ENCODE results near the gene SNRPN.
"Not testable (repeated sequence)": the region's sequence is repeated elsewhere in the genome, so short reads cannot be mapped to it uniquely, and the experiment has no call there.

Gene SNRPN

DNA sequence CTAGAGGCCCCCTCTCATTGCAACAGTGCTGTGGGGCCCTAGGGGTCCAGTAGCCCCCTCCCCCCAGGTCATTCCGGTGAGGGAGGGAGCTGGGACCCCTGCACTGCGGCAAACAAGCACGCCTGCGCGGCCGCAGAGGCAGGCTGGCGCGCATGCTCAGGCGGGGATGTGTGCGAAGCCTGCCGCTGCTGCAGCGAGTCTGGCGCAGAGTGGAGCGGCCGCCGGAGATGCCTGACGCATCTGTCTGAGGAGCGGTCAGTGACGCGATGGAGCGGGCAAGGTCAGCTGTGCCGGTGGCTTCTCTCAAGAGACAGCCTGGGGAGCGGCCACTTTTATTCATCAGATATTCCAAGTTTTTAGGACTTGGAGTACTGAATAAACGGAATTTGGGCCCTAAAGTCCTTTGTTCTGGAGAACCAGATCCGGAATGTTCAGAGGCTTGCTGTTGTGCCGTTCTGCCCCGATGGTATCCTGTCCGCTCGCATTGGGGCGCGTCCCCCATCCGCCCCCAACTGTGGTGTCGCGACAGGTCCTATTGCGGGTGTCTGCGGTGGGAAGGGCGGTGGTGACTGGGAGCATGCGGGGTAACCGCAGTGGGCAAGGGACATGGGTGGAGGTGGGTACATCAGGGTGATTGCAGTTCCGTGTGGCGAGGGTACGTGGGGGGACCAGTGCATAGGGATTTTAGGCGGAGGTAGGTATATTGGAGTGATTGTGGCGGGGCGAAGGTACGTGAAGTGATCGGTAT lies at the start of gene SNRPN, which contains the start of gene SNURF:
Gene SNRPN, plus strand, starts transcription at position 205 of the 748 bp plus-strand sequence. CDS start 19,467 bp downstream, outside the sequence.
Gene SNURF, plus strand, starts transcription at position 205 of the 748 bp plus-strand sequence. Its CDS starts 62 bp downstream, at position 267.
- peak; percentile 29 to 34 for DNase-seq (ENCODE audit: low read depth in 2 of 2)

DNA sequence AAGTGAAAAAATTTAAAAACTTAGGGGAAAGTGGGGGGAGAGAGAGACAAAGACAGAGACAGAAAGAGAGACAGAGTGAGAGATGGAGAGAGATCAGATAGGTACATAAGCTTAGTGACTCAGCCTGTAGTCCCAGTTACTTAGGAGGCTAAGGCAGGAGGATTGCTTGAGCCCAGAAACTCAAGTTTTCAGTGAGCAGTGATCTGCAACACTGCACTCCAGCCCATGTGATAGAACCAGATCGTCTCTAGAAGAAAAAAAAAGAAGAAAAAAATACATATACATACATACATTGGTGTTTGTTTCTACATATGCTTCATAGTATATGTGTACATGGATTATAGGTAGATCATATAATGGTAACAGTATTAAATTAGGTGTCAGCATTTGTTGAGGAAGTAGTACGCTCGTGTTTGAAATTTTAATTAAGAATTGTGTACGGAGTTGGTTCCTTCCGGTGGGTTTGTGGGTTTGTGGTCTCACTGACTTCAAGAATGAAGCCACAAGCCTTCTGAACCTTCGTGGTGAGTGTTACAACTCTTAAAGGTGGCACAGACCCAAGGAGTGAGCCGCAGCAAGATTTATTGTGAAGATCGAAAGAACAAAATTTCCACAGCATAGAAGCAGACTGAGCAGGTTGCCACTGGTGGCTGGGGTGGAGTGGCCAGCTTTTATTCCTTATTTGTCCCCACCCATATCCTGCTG lies 38.3 kb upstream of the SNRPN start:
- DNase-seq (ENCODE audit: low read depth in 2 of 2), result no peak

DNA sequence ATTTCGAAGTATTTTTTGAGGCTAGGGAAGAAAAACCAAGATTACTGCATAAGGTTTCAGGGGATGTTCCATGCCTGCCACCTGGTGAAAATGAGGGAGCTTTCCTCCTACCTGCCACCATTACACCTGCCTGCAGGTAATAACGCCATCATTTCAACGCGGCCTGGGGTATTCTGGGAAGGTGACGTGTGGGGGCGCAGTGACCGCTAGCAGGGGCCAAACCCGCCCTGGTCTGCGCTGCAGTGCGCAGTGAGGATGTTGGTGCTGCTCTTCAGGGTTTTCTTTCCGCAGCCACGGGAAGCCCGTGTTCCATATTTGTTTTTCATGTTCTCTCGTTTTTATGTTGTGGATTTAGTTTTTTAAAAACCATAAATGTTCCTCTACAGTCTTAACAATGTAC lies 37.4 kb upstream of the SNRPN start:
- DNase-seq (ENCODE audit: low read depth in 2 of 2), result no peak

DNA sequence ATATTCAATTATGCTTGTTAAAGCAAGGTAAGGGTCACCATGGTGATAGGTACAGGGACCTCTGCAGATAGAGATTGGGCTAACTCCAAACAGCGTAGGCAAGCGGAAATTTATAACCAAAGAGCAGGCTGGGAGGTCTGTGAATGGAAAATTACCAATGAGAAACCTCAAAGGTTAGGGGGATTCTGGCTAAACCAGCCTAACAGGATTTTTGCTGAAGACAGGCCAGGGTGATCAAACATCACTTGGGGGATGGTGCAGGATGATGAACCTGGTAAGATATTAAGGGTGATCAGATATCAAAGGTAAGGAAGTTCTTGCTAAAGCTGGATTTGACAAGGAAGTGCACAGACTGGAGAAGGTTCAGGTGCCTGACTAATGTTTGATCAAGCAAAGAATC lies 35.3 kb upstream of the SNRPN start:
- DNase-seq (ENCODE audit: low read depth in 2 of 2), result no peak

DNA sequence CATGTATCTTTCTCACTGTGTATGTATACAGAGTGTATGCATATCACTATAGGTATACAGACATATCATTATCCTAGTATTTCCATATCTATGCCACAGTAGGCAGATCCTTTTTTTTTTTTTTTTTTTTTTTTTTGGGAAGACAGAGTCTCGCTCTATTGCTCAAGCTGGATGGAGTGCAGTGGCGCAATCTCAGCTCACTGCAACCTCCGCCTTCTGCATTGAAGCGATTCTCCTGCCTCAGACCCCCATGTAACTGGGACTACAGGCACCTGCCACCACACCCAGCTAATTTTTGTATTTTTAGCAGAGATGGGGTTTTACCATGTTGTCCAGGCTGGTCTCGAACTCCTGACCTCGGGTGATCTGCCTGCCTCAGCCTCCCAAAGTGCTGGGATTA lies 32.0 kb upstream of the SNRPN start:
- DNase-seq (ENCODE audit: low read depth in 2 of 2), result not testable (repeated sequence)

DNA sequence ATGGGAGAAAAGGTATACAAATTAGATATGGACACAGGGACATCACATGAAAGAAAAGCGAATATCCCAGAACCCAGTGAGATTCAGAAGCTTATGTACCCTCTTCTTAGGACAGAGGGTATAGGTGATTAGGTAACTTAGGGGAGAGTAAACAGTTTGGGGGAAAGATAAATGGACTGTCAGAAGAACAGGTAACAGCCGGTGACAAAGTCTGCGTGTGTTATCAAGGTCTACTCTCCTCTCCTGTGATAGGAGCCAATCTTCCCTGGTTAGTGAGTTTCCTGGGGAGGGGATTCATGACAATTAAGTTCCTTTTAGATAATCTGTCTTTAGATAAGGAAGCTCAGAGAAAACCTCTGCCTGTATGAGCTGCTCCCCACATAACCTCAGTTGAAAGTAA lies 30.6 kb upstream of the SNRPN start:
- DNase-seq (ENCODE audit: low read depth in 2 of 2), result no peak

DNA sequence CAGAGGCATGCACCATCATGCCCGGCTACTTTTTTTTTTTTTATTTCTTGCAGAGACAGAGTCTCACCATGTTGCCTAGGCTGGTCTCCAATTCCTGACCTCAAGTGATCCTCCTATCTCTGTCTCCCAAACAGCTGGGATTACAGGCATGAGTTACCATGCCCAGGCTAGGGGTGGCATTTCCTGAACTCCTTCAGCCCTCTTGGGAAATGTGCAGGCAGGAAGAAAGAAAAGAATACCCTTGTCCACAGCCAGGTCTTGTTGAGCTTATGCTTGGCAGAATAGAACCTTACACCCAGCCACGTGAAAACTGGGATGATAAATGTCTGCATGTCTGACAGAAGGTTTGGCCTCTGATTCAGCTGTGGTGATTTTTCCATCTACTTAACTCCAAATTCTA lies 30.2 kb upstream of the SNRPN start:
- no peak for DNase-seq (ENCODE audit: low read depth in 2 of 2)

DNA sequence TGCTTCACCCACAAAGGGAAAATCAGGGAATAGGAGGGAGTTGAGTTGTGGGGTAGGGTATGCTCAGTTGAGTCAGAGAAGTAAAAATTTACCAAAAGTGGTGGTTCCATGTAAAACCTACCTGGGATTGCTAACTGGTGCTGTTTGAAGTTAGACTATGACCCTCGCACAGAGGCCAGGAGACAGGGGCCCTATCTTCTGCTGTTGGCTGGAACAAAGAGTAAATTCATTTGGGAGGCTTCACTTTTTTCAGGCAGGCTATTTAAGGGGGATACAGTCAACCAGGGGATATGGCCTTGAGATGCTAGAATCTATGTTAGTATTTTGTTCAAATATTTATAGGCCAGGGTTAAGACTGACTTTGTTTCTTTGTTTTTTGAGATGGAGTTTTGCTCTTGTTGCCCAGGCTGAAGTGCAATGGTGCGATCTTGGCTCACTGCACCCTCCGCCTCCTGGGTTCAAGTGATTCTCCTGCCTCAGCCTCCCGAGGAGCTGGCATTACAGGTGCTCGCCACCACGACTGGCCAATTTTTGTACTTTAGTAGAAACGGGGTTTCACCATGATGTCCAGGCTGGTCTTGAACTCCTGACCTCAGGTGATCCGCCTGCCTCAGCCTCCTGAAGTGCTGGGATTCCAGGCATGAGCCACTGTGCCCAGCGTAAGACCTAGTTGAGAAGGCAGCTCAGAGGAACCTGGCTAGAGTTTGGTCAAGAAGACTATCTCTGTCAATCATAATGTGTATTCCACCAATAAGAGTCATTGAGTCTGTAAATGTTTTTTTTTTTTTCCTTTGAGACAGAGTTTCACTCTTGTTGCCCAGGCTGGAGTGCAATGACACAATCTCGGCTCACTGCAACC lies 22.7 kb upstream of the SNRPN start:
- DNase-seq (ENCODE audit: low read depth in 2 of 2), result not testable (repeated sequence)

DNA sequence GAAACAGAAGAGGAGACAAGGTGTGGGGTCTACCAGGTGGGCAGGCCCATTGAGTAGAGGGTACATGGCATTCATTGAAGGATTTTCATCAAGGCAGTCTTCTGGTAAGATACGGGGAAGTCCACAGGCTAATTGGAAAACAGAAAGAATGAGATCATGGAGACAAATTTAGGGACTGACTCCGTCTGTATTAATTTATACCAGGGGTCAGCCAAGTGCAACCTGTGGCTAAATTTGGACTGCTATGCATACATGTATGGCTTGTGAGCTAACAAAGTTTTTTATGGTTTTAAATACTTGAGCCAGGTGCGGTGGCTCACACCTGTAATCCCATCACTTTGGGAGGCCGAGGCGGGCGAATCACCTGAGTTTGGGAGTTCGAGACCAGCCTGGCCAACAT lies 21.1 kb upstream of the SNRPN start:
- DNase-seq (ENCODE audit: low read depth in 2 of 2), result no peak

DNA sequence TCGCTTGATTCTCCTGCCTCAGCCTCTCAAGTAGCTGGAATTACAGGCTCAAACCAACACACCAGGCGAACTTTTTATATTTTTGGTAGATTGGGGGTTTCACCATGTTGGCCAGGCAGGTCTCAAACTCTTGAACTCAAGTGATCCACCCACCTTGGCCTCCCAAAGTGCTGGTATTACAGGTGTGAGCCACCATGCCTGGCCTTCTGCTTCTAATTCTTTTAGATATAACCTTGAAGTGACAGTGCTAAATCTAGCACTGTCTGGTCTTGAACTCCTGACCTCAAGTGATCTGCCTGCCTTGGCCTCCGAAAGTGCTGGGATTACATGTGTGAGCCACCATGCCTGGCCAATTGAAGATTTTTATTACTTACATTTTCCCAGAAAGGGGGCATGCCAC lies 16.6 kb upstream of the SNRPN start:
- DNase-seq (ENCODE audit: low read depth in 2 of 2), result not testable (repeated sequence)

DNA sequence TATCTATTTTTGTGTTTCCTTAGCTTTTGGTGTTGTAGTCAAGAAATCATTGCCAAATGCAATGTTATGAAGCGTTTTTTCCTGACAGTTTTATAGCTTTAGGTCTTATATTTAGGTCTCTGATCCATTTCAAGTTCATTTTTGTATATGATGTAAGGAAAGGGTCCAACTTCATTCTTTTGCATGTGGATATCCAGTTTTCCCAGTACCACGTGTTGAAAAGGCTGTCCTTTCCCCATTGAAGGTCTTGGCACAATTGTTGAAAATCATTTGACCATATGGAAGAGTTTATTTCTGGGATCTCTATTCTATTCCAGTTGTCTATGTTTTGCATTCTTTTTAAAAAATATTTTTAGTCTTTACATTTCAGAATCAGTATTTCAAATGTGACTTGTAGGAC lies 14.6 kb upstream of the SNRPN start:
- no peak for DNase-seq (ENCODE audit: low read depth in 2 of 2)

DNA sequence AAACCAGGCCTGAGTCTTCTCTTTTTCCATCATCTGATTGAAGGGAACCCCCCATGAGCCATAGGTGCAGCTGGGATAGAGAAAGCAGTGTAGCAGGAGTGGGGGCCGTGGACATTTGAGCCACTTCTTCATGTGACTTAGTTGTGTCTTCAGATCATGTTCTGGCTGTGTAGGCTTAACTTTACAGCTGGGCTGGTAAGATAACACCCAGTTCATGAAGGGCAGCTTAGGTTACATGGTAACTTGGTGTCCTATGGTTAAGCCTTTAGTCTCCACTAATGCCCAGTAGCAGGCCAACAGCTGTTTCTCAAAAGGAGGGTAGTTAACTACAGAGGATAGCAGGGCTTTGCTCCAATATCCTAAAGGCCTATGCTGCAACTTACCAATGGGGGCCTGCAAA lies 11.4 kb upstream of the SNRPN start:
- no peak for DNase-seq (ENCODE audit: low read depth in 2 of 2)

DNA sequence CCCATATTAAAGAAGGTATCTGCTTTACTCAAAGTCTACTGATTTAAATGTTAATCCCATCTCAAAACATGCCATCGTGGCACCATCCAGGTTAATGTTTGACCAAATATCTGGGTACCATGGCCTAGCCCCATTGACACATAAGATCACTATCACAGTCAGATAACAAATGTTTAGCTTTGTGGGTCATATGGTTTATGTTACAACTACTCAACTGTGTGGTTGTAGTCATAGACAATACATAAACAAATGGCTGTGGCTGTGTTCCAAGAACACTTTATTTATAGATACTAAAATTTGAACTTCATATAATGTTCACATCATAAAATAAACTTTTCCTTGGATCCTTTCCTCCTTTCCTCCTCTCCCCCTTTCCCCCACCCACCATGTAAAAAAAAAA lies 9.8 kb upstream of the SNRPN start:
- DNase-seq (ENCODE audit: low read depth in 2 of 2), result no peak

DNA sequence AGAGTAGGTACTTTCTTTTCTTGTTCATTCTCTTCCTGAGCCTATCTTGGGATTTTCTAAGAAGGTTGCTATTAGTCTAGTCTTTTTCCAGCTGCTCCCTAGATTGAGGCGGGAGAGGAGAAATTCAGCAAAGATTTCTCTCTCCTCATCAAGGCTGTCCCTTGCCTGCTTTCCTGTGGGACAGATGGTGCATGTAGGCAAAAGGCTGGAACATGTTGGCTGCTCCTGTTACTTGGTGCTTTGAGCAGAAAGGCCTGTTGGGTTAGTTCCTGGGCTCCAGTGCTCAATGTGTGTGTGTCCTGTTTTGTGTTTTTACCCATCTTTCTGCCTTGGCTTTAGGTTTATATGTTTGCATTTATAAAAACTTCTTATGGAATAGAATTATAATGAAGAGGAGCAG lies 9.1 kb upstream of the SNRPN start:
- no peak for DNase-seq (ENCODE audit: low read depth in 2 of 2)

DNA sequence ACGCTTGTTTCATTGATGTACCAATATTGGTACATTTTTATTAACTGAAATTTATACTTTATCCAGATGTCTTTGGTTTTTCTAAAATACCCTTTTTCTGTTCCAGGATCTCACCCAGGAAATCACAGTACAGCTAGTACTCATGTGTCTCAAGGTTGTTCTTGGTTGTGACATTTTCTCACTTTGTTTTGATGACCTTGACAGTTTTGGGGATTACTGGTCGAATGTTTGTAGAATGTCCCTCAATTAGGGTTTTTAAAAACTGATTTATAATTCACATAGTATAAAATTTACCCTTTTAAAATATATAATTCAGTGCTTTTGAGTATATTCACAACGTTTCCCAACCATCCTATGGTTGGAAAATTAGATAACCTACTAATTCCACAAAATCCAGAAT lies 6.3 kb upstream of the SNRPN start:
- DNase-seq (ENCODE audit: low read depth in 2 of 2), result no peak

DNA sequence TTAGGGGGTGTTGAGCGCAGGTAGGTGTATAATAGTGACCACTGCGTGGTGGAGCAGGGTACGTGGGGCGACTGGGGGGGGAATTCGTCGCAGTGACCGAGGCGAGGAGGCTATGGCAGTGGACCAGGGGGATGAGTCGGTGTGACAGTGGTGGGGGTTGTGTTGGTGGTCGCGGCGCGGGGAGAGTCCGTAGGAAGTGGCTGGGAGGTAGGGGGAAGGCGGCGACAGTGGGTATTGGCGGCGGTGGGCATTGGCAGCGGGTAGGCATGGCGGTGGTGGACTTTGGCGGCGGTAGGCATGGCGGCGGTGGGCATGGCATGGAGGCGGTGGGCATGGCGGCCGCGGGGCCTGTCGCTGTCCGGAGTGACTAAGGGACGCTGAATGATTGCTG lies 739 bp downstream of the SNRPN start:
- DNase-seq (ENCODE audit: low read depth in 2 of 2), result no peak

DNA sequence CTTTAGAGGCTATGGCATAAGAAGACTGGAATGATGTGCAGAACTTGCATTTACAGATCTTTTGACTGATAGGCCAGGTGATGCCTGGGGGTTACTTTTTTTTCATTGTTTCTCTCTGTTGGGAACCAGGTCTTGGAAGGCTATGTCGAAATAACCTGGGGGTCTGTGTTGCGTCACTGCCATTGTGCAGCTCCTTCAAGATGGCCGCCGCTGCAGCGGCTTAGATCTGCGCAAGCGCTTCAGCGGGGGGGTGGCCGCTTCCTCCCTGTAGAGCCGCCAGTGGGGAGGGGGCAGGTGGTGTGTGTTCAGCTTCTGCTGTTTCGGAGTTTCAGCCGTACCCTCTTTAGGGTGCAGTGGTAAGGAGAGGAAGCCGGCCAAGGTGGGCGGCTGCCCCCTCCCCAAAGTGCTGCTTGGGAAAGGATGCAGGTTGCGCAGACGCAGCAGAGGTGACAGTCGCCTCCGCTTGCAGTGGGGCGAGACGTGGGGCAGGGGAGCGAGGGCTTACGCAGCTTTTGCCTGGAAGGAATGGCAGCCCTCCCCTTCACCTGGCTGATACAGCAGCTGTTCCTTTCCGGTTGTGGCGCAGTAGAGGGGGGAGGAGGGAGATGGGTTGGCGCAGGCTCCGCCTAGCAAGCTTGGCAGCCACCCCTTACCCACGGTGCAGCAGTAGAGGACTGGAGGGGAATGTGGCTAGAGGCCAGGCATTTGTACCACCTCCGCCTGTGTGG lies 1.5 kb downstream of the SNRPN start:
- DNase-seq (ENCODE audit: low read depth in 2 of 2), result peak in 1 of 2 donors; percentile 53

DNA sequence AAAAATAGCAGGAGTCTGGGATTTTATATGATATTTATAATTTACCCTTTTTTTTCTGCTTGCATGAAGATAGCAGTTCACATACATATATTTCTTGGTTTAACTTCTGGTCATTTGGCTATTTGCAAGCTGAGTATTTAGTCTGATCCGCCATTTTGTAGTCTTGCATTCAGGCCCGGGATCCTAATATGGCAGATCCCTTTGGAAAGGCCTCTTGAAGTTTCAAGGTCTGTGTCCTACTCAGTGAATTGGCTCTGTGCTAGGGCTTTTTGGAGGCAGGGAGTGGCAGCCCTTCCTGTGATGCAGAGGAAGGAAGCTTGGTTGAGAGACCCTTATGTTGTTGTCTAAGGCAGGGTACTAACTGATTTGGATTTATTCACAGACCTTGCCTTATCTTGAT lies 2.9 kb downstream of the SNRPN start:
- no peak for DNase-seq (ENCODE audit: low read depth in 2 of 2)

DNA sequence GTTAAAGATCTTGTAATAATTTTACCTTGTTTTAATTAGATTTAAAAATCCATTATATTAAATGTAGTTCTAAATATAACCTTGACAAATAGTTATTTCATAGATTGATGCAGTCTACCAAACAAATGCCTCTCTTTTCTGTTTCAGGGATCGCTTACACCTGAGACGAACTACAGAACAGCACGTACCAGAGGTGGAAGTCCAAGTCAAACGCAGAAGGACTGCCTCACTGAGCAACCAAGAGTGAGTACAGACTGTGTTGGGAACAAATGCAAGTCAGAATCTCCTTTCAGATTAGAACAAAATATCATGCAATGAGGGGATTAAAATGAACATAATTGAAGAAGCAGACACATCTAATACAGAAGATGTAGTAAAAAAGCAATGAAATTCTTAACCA lies 7.2 kb downstream of the SNRPN start:
- no peak for DNase-seq (ENCODE audit: low read depth in 2 of 2)

DNA sequence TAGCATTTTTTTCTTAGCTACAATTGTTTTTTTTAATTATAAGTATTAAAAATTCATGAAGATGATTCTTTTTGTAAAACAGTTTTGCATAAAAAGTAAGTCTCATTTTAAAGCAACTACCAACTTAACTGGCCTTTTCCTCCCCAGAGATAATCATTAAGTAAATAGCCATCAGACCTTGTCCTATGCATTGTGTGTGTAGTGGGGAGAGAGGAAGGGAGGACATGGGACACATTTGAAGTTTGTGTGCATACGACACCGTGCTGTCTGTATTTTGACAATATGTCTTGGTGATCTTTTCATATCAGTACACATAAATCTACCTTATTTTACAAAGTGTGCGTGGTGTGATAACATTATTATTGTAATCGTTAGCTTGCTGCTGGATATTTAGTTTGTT lies 8.1 kb downstream of the SNRPN start:
- no peak for DNase-seq (ENCODE audit: low read depth in 2 of 2)

DNA sequence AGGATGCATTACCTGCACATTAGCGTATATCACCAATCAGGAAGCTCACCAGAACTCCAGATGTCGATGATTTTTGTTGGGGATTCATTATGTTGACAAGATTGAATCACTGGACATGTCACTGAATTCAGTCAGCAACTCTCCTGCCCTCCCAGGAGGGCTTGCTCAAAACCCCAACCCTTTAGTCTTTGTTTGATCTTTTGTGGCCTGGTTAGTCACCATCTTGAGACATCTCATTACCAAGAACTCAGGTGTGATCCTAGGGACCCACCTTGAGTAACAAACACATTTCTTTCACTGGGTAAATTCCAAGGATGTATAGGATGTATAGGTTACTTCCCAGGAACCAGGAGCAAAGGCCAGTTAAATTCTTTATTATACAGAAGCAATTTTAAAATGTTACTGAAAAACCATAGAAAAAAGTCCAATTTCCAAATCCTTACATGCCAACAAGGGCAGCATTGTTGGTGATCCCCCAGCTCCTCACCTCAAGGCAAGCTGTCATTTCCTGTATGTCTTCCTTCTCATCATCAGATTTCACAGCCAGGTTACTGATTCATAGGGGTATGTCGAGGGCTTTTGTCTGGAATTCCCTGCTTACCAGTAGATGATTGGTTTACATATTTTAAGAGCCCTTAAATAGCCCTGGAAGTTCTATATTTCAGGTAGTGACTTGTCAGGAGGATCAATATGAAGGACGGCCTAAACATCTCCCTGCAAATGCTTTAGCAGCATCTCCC lies 11.7 kb downstream of the SNRPN start:
- DNase-seq (ENCODE audit: low read depth in 2 of 2), result no peak
